Activated naive CD4-positive, alpha-beta T cell treated with anti-CD3 and anti-CD28 coated beads for 36 hours (primary cell): ENCODE data around the gene ELMO3. TPM values are rescaled to one million over a fixed set of nuclear protein-coding genes. Genes with fewer than 3 reads are reported as not detected.

ENCODE experiments used
- CTCF ChIA-PET: fragments of 350-600 bp; sonication (Branson Sonifier 250); formaldehyde crosslinking; loops from one replicate; lab custom pipeline; 2021; ENCODE audit warnings: antibody characterized with exemption; lab: Charles Lee
- DNase-seq: peaks from one replicate; pipeline ENCODE4 v3.0.0-alpha.2; 2020
- H3K27ac Mint-ChIP-seq: one replicate; pipeline ENCODE4 v1.8.0; 2021; ENCODE audit warnings: mild to moderate bottlenecking, mixed read lengths
- H3K27me3 Mint-ChIP-seq: one replicate; pipeline ENCODE4 v1.8.0; 2021; ENCODE audit warnings: low read depth, mixed read lengths
- H3K36me3 Mint-ChIP-seq: one replicate; pipeline ENCODE4 v1.8.0; 2021; ENCODE audit warnings: low read depth, mixed read lengths
- H3K4me1 Mint-ChIP-seq: one replicate; pipeline ENCODE4 v1.8.0; 2021; ENCODE audit warnings: low read depth, mixed read lengths
- H3K4me3 Mint-ChIP-seq: one replicate; pipeline ENCODE4 v1.8.0; 2021; ENCODE audit warnings: mild to moderate bottlenecking, moderate library complexity, mixed read lengths
- H3K9me3 Mint-ChIP-seq: one replicate; pipeline ENCODE4 v1.8.0; 2021; ENCODE audit warnings: mixed read lengths
- intact Hi-C: fragments of 100-400 bp; cut with micrococcal nuclease; formaldehyde crosslinking; loops from one replicate; pipeline ENCODE4 v1.15.1; 2023
- total RNA-seq, 2 experiments: library from RNA; stranded (reverse); gene quantifications; one replicate each; pipeline ENCODE4 v1.2.3, GENCODE V29; 2021

Gene ELMO3
- total RNA-seq, 2 experiments from 2014 or later, result 3.8 to 4.4 TPM

GRCh38 chr16:67157106-67157748 lies 41.7 kb upstream of the ELMO3 start:
- Mint-ChIP-seq H3K9me3 (no peaks in the 10 kb centered on the region), H3K27ac (peak overlapping the region; percentile 59), H3K4me3 (no peak overlapping the region), H3K27me3 (peaks cover 14% of the 10 kb centered on the region), H3K4me1 (peaks cover 36% of the 10 kb centered on the region), H3K36me3 (peaks cover 6% of the 10 kb centered on the region)
- intact Hi-C loops, result loop anchor here (10.0 kb wide), 1 partner anchor 238 kb away; the partner anchor contains the start of gene TPPP3
- CTCF ChIA-PET, result interaction anchor here (0.6 to 8.7 kb wide), 10 partner anchors 15 to 431 kb away, joined by 3 to 163 read pairs (median 4); partner anchors contain the start of genes CBFB, CES3 and CES4A
- no peak for DNase-seq

DNA sequence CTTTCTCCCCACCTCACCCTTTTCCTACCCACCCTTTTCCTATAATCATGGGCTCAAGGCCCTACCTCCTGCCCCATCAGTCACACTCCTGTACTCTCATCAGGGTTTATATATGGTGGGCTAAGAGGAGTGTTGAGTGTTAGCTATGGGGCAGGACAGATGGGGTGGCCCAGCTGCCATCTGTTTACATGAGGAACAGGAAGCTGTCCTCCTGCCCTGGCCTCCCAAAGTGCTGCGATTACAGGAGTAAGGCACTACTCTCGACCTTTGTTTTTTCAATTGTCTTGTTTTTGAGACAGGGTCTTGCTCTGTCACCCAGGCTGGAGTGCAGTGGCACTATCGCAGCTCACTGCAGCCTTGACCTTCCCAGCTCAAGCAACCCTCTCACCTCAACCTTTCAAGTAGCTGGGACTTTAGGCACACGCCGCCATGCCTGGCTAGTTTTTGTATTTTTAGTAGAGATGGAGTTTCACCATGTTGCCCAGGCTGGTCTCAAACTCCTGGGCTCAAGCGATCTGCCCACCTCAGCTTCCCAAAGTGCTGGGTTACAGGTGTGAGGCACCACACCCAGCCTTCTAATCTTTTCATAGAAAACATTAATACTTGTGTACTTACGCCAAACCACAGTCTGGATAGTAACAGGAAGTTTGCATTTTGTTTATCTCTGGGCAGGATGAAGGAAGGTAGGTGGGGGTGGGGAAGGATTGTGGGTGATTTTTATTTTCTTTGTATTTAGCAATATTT lies 40.9 kb upstream of the ELMO3 start:
- Mint-ChIP-seq H3K27ac (peak overlapping the region; percentile 91), H3K9me3 (no peaks in the 10 kb centered on the region), H3K36me3 (peaks cover 6% of the 10 kb centered on the region), H3K27me3 (peaks cover 16% of the 10 kb centered on the region), H3K4me1 (peaks cover 40% of the 10 kb centered on the region), H3K4me3 (peak overlapping the region; percentile 88)
- CTCF ChIA-PET, result interaction anchor here (0.6 to 8.7 kb wide), 12 partner anchors 14 to 430 kb away, joined by 3 to 163 read pairs (median 4); partner anchors contain the start of genes CBFB and CES3
- intact Hi-C loops, result loop anchor here (2.0 to 10.0 kb wide), 2 partner anchors 129 to 237 kb away; partner anchors contain the start of genes CBFB and TPPP3
- no peak for DNase-seq

GRCh38 chr16:67158637-67159600 lies 40.0 kb upstream of the ELMO3 start:
- intact Hi-C loops, result loop anchor here (1.0 to 10.0 kb wide), 6 partner anchors 67 to 236 kb away; partner anchors contain the start of genes CBFB and TPPP3
- H3K36me3 Mint-ChIP-seq, result peaks cover 6% of the 10 kb centered on the region
- H3K9me3 Mint-ChIP-seq, result no peaks in the 10 kb centered on the region
- H3K27me3 Mint-ChIP-seq, result peaks cover 19% of the 10 kb centered on the region
- CTCF ChIA-PET, result interaction anchor here (0.6 to 8.7 kb wide), 12 partner anchors 11 to 268 kb away, joined by 3 to 163 read pairs (median 6); partner anchors contain the start of genes CBFB and NOL3
- DNase-seq, result peak; percentile 91
- H3K4me3 Mint-ChIP-seq, result peak overlapping the region; percentile 88
- H3K4me1 Mint-ChIP-seq, result peaks cover 42% of the 10 kb centered on the region
- peak overlapping the region; percentile 91 for H3K27ac Mint-ChIP-seq

DNA sequence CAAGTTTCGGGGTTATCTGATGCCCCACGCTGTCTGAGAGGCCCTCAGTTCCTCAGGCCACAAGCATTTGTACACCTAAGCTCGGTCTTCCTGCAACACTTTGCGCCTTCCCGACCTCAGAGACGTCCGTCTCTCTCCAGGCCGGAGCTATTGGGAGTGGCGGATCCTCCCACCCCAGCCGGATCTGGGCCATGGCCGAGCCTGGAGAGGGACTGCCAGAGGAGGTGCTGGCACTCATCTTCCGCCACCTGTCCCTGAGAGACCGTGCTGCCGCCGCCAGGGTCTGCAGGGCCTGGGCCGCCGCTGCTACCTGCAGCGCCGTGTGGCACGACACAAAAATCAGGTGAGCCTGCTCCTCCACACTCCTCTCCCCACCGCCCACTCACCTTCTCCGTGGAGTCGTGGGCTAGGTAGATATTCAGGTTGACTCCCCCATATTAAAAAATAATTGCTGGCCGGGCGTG lies 37.3 kb upstream of the ELMO3 start:
- Mint-ChIP-seq H3K9me3 (no peaks in the 10 kb centered on the region), H3K4me1 (peaks cover 46% of the 10 kb centered on the region), H3K27me3 (peaks cover 37% of the 10 kb centered on the region), H3K36me3 (peaks cover 3% of the 10 kb centered on the region), H3K27ac (no peak overlapping the region), H3K4me3 (peak overlapping the region; percentile 34)
- DNase-seq, result no peak
- CTCF ChIA-PET, result interaction anchor here (1.0 to 2.2 kb wide), 2 partner anchors 13 to 23 kb away, joined by 3 to 12 read pairs; no protein-coding TSS in a partner anchor
- intact Hi-C loops, result loop anchor here (2.0 kb wide), 1 partner anchor 53 kb away; the partner anchor contains the start of gene PHAF1

DNA sequence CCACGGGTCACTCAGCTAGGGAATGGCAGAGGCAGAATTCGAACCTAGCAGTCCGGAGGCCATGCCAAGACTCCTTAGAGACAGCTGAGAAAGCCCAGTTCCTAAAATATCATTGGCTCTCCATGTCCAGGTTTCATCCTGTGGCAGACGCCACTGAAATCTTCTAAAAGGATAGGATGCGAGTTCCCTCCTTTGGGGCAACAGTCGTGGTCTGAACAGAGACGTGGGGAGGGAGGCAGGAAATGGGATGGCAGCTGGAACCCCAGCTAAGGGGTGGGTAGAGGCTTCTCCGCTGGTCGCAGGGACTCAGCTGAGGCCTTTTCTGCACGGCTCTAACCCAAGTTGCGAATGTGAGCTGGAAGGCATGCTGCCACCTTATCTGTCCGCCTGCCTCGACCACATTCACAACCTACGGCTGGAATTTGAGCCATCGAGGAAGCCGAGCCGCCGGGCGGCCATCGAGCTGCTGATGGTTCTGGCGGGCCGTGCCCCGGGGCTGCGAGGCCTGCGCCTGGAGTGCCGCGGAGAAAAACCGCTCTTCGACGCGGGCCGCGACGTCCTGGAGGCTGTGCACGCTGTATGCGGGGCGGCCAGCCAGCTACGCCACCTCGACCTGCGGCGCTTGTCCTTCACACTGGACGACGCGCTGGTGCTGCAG lies 36.3 kb upstream of the ELMO3 start:
- Mint-ChIP-seq H3K9me3 (no peaks in the 10 kb centered on the region), H3K36me3 (peaks cover 3% of the 10 kb centered on the region), H3K4me1 (peaks cover 42% of the 10 kb centered on the region), H3K27ac (no peak overlapping the region), H3K4me3 (no peak overlapping the region), H3K27me3 (peaks cover 44% of the 10 kb centered on the region)
- DNase-seq, result no peak
- intact Hi-C loops, result no loop called here
- CTCF ChIA-PET, result interaction anchor here (1.1 to 2.2 kb wide), 7 partner anchors 7 to 210 kb away, joined by 3 to 12 read pairs (median 6); no protein-coding TSS in a partner anchor

DNA sequence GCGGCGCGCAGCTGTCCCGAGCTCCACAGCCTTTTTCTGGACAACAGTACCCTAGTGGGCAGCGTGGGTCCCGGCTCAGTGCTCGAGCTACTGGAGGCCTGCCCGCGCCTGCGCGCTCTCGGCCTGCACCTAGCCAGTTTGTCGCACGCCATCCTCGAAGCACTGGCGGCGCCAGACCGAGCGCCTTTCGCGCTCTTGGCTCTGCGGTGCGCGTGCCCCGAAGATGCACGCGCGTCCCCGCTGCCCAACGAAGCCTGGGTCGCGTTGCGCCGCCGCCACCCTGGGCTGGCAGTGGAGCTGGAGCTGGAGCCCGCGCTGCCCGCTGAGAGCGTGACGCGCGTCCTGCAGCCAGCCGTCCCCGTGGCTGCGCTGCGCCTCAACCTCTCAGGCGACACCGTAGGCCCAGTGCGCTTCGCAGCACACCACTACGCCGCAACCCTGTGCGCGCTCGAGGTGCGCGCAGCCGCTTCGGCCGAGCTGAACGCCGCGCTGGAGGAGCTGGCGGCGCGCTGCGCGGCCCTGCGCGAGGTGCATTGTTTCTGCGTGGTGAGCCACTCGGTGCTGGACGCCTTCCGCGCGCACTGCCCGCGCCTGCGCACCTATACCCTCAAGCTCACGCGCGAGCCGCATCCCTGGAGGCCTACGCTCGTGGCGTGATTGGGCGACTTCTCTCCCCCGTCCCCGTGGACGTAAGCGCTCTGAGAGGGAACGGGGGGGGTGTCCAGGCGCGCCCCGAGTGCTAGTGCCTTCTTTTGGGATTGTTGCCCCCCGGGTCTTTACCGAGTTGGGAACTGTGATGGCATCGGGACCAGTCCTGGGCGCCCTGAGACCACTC lies 35.5 kb upstream of the ELMO3 start:
- Mint-ChIP-seq H3K27me3 (peaks cover 46% of the 10 kb centered on the region), H3K36me3 (peaks cover 3% of the 10 kb centered on the region), H3K9me3 (no peaks in the 10 kb centered on the region), H3K4me3 (no peak overlapping the region), H3K4me1 (peaks cover 34% of the 10 kb centered on the region), H3K27ac (no peak overlapping the region)
- CTCF ChIA-PET, result interaction anchor here (1.1 to 2.2 kb wide), 7 partner anchors 8 to 211 kb away, joined by 3 to 12 read pairs (median 6); no protein-coding TSS in a partner anchor
- intact Hi-C loops, result no loop called here
- no peak for DNase-seq

GRCh38 chr16:67163999-67164558 lies 34.9 kb upstream of the ELMO3 start:
- Mint-ChIP-seq H3K27me3 (peaks cover 53% of the 10 kb centered on the region), H3K4me3 (no peak overlapping the region), H3K9me3 (no peaks in the 10 kb centered on the region), H3K27ac (no peak overlapping the region), H3K4me1 (peaks cover 29% of the 10 kb centered on the region), H3K36me3 (peaks cover 3% of the 10 kb centered on the region)
- intact Hi-C loops, result no loop called here
- no peak for DNase-seq
- CTCF ChIA-PET, result interaction anchor here (1.2 to 2.2 kb wide), 3 partner anchors 9 to 137 kb away, joined by 3 to 12 read pairs (median 7); no protein-coding TSS in a partner anchor

DNA sequence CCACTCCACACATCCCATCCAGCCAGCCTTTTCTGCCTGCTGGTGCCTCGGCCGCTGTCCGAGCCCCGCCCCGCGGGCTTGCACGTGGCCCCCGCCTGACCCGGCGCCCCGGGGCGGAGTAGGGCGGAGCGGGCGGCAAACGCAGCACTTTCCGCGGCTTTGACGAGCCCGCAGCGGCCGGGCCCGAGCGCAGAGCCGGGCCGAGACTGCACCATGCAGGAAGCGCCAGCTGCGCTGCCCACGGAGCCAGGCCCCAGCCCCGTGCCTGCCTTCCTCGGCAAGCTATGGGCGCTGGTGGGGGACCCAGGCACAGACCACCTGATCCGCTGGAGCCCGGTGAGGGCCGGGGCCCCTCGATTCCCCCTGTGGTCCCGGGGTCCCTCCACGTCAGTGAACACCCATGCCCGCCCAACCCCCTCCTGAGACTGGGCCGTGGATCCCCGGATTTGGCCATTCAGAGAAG lies 34.3 kb upstream of the ELMO3 start, which contains the start of gene HSF4:
Gene HSF4 (plus strand): TSS at position 147 of the 463 bp plus-strand sequence. CDS start 67 bp downstream, at position 214.
- peaks cover 3% of the 10 kb centered on the region for H3K36me3 Mint-ChIP-seq

DNA sequence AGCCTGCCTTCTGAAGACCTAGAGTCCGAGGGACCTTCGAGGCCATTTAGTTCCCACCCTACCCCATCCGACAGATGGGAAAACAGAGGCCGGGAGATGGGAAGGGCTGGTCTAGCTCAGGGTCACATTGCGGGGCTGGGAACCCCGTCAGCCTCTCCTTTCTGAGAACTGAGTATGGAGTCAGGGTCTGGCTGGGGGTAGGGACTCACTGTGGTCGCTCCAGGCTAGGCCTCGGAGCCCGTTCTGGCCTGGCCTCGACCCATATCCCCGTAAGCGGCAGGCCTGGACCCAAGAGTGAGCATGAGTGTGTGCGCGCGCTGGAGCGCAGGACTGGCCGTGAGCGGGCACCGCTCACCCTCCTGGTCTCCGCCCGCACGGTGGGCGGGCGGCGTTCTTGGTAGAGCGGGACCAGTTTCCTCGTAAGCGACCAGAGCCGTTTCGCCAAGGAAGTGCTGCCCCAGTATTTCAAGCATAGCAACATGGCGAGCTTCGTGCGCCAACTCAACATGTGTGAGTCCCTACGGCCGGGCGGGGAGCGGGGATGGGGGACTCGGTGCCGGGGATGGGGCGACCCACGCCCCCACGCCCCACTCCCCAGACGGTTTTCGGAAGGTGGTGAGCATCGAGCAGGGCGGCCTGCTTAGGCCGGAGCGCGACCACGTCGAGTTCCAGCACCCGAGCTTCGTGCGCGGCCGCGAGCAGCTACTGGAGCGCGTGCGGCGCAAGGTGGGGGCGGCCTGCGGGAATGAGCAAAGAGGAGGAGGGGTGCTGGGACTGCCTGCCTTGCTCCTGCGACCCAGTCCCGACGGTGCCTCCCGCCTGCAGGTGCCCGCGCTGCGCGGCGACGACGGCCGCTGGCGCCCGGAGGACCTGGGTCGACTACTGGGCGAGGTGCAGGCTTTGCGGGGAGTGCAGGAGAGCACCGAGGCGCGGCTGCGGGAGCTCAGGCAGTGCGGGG lies 33.5 kb upstream of the ELMO3 start:
- peaks cover 35% of the 10 kb centered on the region for H3K4me1 Mint-ChIP-seq
- intact Hi-C loops, result no loop called here
- H3K36me3 Mint-ChIP-seq, result peaks cover 3% of the 10 kb centered on the region
- H3K27me3 Mint-ChIP-seq, result peaks cover 62% of the 10 kb centered on the region
- CTCF ChIA-PET, result interaction anchor here (1.2 to 1.5 kb wide), 3 partner anchors 10 to 20 kb away, joined by 3 to 4 read pairs (median 3); no protein-coding TSS in a partner anchor
- no peaks in the 10 kb centered on the region for H3K9me3 Mint-ChIP-seq
- DNase-seq, result no peak
- H3K4me3 Mint-ChIP-seq, result no peak overlapping the region
- H3K27ac Mint-ChIP-seq, result no peak overlapping the region

More for the DNA sequence above, 34.3 kb upstream of the ELMO3 start, which contains the start of gene HSF4:
- no peak within 1 kb of the TSS for H3K27ac Mint-ChIP-seq
- intact Hi-C loops, result no loop called here
- peaks cover 29% of the 10 kb centered on the region for H3K4me1 Mint-ChIP-seq
- no peak within 1 kb of the TSS for H3K4me3 Mint-ChIP-seq
- H3K9me3 Mint-ChIP-seq, result no peaks in the 10 kb centered on the region
- DNase-seq, result no peak
- CTCF ChIA-PET, result interaction anchor here (1.5 to 1.8 kb wide), 2 partner anchors 9 to 20 kb away, joined by 3 to 7 read pairs; no protein-coding TSS in a partner anchor
- H3K27me3 Mint-ChIP-seq, result peaks cover 56% of the 10 kb centered on the region
